BLaER1 treated with 17β-estradiol and CSF1 and Interleukin-3, amounts not matched to agents 10 nM and 100 nM (cell line): ENCODE results near the gene TTC34.
A peak's percentile ranks its signal among the peaks of the same experiment; 100 is the strongest.
"Not testable (repeated sequence)": the region's sequence is repeated elsewhere in the genome, so short reads cannot be mapped to it uniquely, and the experiment has no call there.

Experiments used
- H3K27ac ChIP-seq, 11 experiments: shearing (Covaris generic); formaldehyde crosslinking; 2 replicates each; pipeline ENCODE4 v1.8.1; 2022
- H3K27me3 ChIP-seq, 11 experiments: shearing (Covaris generic); formaldehyde crosslinking; 2 replicates each; pipeline ENCODE4 v1.8.1; 2022
- H3K36me3 ChIP-seq, 11 experiments: shearing (Covaris generic); formaldehyde crosslinking; 2 replicates each; pipeline ENCODE4 v1.8.1; 2022
- H3K4me1 ChIP-seq, 10 experiments: shearing (Covaris generic); formaldehyde crosslinking; 2 replicates each; pipeline ENCODE4 v1.8.1; 2022
- H3K4me2 ChIP-seq, 11 experiments: shearing (Covaris generic); formaldehyde crosslinking; 2 replicates each; pipeline ENCODE4 v1.8.1; 2022
- H3K4me3 ChIP-seq, 10 experiments: shearing (Covaris generic); formaldehyde crosslinking; 2 replicates each; pipeline ENCODE4 v1.8.1; 2022
- H3K9ac ChIP-seq, 11 experiments: shearing (Covaris generic); formaldehyde crosslinking; 2 replicates each; pipeline ENCODE4 v1.8.1; 2022
- H3K9me3 ChIP-seq, 11 experiments: shearing (Covaris generic); formaldehyde crosslinking; replicated peaks in 1 of 11; 2 replicates each; pipeline ENCODE4 v1.8.1; 2022
- H4K20me1 ChIP-seq, 11 experiments: shearing (Covaris generic); formaldehyde crosslinking; 2 replicates each; pipeline ENCODE4 v1.8.1; 2022
- Cebpa-rat ChIP-seq, 11 experiments: shearing (Covaris generic); IDR thresholded peaks; 2 replicates each; pipeline ENCODE4 v1.8.1; 2022

TTC34 gene

DNA sequence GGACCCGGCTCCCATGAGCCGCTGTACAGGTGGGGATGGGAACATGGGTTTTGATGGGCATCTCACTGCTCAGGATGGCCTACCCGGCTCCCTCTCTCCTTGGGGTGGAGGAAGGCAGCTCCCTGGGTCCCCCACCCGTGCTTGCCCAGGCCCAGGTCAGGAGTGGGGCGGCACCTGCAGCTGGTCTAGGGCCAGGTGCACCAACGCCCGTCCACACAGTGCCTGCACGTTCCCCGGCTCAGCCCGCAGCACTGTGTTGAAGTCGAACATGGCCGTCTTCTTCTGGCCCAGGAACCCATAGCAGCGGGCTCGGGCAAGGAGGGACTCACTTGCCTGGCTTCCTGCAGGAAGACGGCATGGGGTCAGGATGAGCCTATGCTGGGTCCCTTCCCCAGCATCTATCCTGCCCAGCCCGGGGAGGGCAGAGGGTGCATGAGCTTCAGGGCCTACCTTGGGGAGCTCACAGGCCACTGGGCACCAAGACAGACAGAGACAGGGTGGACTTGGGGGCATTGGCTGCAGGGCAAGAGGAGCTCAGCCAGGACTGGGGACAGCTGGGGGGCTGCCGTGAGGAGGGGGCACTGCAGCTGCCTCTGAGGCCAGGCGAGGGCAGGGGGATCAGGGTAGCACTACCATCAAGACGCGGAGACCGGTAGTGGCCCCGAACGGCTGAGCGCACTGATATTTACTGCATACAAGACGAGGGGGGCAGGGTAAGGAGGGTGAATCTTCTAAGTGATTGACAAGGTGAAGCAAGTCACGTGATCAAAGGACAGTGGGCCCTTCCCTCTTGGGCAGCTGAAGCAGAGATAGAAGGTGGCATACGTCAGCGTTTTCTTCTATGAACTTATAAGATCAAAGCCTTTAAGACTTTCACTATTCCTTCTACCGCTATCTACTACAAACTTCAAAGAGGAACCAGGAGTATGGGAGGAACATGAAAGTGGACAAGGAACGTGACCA is 17.8 kb downstream of the TTC34 start:
- Histone ChIP-seq H3K27ac (no peak overlapping the region), H3K4me1 (peaks cover 3 to 29% (median 20%) of the 10 kb centered on the region in 10 experiments; a peak in 18 of 20 replicates), H3K9ac (no peak overlapping the region), H3K4me3 (no peak overlapping the region), H3K9me3 (peaks cover 35 to 44% (median 39%) of the 10 kb centered on the region in 11 experiments), H4K20me1 (peaks cover 0 to 5% (median 0%) of the 10 kb centered on the region in 11 experiments; a peak in 1 of 22 replicates), H3K36me3 (no peaks in the 10 kb centered on the region), H3K4me2 (no peak overlapping the region), H3K27me3 (peaks cover 0 to 5% (median 0%) of the 10 kb centered on the region in 11 experiments; a peak in 2 of 22 replicates)
- no peak for TF ChIP-seq Cebpa-rat (IDR thresholded peaks at IDR 0.05)

DNA sequence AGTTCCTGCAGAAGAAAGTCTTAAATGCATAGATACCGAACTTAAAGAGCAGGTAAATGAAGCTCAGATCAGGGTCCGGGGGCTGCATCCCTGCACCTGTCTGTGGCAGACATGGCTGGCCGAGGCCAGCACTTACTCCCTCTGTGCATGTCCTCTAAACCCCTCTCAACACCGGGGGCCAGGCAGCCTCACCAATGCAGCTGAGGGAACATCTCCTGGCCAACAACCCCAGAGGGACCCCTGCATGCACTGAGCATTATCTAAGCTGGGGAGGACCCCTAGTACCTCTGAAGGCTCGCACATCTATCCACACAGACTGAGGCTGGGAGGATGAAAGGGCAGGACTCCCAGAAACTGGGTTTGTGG is 18.4 kb downstream of the TTC34 start:
- Histone ChIP-seq H3K4me1 (peaks cover 0 to 29% (median 20%) of the 10 kb centered on the region in 10 experiments; a peak in 15 of 20 replicates), H3K4me2 (no peak overlapping the region), H3K27ac (no peak overlapping the region), H3K27me3 (peaks cover 0 to 11% (median 5%) of the 10 kb centered on the region in 11 experiments; a peak in 8 of 22 replicates), H3K9ac (no peak overlapping the region), H3K4me3 (no peak overlapping the region), H3K36me3 (no peaks in the 10 kb centered on the region), H4K20me1 (peaks cover 0 to 5% (median 0%) of the 10 kb centered on the region in 11 experiments; a peak in 1 of 22 replicates), H3K9me3 (peaks cover 35 to 44% (median 39%) of the 10 kb centered on the region in 11 experiments)
- no peak for TF ChIP-seq Cebpa-rat (IDR thresholded peaks at IDR 0.05)

DNA sequence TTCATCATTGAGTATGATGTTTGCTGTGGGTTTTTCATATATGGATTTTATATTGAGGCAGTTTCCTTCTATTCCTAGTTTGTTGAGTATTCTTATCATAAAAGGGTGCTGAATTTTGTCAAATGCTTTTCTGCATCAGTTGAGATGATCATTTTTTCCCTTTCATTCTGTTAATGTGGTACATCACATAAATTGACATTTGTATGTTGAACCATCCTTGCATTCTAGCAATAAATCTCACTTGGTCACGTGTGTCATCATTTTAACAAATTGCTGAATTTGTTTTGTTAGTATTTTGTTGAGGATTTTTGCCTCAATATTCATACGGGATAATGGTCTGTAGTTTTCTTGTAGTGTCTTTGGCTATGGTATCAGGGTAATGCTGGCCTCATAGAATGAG is 19.9 kb downstream of the TTC34 start:
- Histone ChIP-seq H3K36me3 (no peaks in the 10 kb centered on the region), H3K4me3 (no peak overlapping the region), H3K27ac (no peak overlapping the region), H3K9me3 (peaks cover 35 to 44% (median 39%) of the 10 kb centered on the region in 11 experiments), H3K4me2 (no peak overlapping the region), H4K20me1 (peaks cover 0 to 10% (median 0%) of the 10 kb centered on the region in 11 experiments; a peak in 1 of 22 replicates), H3K27me3 (peaks cover 0 to 17% (median 5%) of the 10 kb centered on the region in 11 experiments; a peak in 8 of 22 replicates), H3K4me1 (peaks cover 0 to 23% (median 18%) of the 10 kb centered on the region in 10 experiments; a peak in 13 of 20 replicates), H3K9ac (no peak overlapping the region)
- TF ChIP-seq Cebpa-rat (IDR thresholded peaks at IDR 0.05), result no peak

DNA sequence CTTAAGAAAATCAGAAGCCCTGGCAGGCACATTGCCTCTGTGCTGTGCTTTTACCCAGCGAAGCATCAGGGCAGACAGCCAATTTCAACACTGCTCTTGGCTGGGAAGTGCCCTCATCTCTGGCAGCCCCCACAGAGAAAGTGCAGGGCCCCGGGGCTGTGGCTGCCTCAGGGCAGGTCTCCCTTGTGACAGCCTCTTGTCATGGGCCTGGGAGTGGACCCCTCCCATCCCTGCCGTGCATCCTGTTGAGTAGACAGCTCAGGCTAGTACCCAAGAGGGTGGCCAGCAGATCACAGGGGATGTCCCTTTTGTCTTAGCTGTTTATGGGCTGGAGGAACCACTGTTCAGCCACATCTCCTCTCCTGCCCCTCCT is 23.3 kb downstream of the TTC34 start:
- Histone ChIP-seq H3K36me3 (no peaks in the 10 kb centered on the region), H3K9me3 (peaks cover 33 to 41% (median 37%) of the 10 kb centered on the region in 11 experiments), H4K20me1 (peaks cover 0 to 4% (median 0%) of the 10 kb centered on the region in 11 experiments; a peak in 1 of 22 replicates), H3K4me2 (peak overlapping the region in 8 of 11 experiments; percentile 28 to 72 (median 52); a peak in 14 of 22 replicates), H3K27me3 (peaks cover 0 to 23% (median 7%) of the 10 kb centered on the region in 11 experiments; a peak in 8 of 22 replicates), H3K27ac (no peak overlapping the region), H3K9ac (no peak overlapping the region; a peak in 1 of 22 replicates), H3K4me3 (no peak overlapping the region), H3K4me1 (peaks cover 0 to 23% (median 18%) of the 10 kb centered on the region in 10 experiments; a peak in 13 of 20 replicates)
- TF ChIP-seq Cebpa-rat (IDR thresholded peaks at IDR 0.05), result no peak

DNA sequence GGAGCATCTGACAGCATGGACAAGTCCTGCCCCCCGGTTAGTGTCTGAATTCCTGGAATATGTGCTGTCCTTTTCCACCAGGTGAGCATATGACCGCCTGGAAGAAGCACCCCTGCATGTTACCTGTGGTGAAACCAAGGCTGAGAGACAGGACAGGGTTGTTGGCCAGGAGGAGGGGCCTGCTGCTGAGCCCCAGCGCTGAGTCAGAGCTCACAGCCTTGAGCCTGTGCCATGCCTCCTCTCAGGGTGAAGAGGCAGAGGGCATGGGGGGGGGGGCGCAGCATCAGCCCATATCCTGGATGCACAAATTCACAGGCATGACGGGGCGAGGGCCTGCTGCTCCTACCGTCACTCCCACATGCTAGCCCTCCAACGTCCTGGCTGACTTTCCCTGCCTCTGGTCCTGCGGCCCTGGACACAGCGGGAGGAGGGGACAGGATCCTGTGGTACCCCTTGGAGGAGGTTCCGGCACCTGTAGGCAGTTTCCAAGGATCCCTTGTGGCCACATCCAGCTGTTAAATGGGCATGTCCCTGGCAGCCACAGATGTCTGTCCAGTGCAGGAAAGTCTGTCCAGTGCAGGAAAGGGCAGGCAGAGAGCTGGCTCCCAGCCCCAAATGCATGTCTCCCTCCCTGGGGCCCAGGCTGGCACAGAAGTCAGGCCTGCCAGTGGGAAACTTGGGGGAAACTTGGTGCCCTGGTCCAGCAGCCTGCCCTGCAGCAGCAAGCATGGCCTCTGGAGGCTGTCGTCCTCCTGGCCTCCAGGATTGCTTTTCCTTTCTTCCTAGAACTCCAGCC is 23.9 kb downstream of the TTC34 start:
- H3K9ac ChIP-seq, result no peak overlapping the region; a peak in 1 of 22 replicates
- H3K9me3 ChIP-seq, result peaks cover 28 to 35% (median 32%) of the 10 kb centered on the region in 11 experiments
- H3K27me3 ChIP-seq, result peaks cover 0 to 23% (median 7%) of the 10 kb centered on the region in 11 experiments; a peak in 8 of 22 replicates
- H4K20me1 ChIP-seq, result peaks cover 0 to 4% (median 0%) of the 10 kb centered on the region in 11 experiments; a peak in 1 of 22 replicates
- no peak overlapping the region for H3K27ac ChIP-seq
- H3K4me3 ChIP-seq, result no peak overlapping the region
- no peaks in the 10 kb centered on the region for H3K36me3 ChIP-seq
- H3K4me2 ChIP-seq, result peak overlapping the region in 7 of 11 experiments; percentile 34 to 72 (median 52); a peak in 13 of 22 replicates
- no peak for TF ChIP-seq Cebpa-rat (IDR thresholded peaks at IDR 0.05)
- peaks cover 0 to 23% (median 18%) of the 10 kb centered on the region in 10 experiments; a peak in 13 of 20 replicates for H3K4me1 ChIP-seq

DNA sequence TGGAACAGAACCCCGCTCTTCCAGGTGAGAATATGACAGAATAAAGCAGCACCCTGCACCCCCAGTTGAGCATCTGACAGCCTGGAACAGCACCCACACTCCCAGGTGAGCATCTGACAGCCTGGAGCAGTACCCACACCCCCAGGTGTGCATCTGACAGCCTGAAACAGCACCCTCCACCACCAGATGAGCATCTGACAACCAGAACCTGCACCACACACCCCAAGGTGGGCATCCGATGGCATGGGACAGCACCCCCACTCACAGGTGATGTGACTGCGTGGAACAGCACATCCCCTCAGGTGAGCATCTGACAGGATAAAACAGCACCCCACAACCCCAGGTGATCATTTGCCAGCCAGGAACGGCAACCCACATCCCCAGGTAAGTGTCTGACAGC is 26.2 kb downstream of the TTC34 start:
- Histone ChIP-seq H3K27me3 (peaks cover 0 to 23% (median 7%) of the 10 kb centered on the region in 11 experiments; a peak in 8 of 22 replicates), H3K9me3 (peaks cover 5 to 12% (median 9%) of the 10 kb centered on the region in 11 experiments), H3K4me1 (peaks cover 0 to 23% (median 18%) of the 10 kb centered on the region in 10 experiments; a peak in 13 of 20 replicates)
- H3K4me2 ChIP-seq, H3K36me3 ChIP-seq, H3K4me3 ChIP-seq, H4K20me1 ChIP-seq, H3K27ac ChIP-seq, H3K9ac ChIP-seq: not testable (repeated sequence)

DNA sequence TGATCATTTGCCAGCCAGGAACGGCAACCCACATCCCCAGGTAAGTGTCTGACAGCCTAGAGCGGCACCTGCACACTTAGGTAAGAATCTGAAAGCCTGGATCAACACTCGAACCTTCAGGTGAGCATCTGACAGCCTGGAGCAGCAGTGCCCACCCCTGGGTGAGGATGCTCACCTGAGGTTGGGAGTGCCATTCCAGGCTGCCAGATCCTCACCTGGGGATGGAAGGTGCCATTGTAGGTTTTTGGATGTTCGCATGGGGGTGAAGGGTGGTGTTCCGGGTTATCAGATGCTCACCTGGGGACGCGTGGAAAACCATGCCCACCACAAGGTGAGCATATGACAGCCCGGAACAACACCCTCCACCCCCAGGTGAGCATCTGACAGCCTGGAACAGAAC is 33.4 kb downstream of the TTC34 start:
- not testable (repeated sequence) for H3K27me3 ChIP-seq, H3K36me3 ChIP-seq, H3K9ac ChIP-seq, H3K4me1 ChIP-seq, H3K27ac ChIP-seq, H3K4me3 ChIP-seq, H4K20me1 ChIP-seq, H3K9me3 ChIP-seq, H3K4me2 ChIP-seq

DNA sequence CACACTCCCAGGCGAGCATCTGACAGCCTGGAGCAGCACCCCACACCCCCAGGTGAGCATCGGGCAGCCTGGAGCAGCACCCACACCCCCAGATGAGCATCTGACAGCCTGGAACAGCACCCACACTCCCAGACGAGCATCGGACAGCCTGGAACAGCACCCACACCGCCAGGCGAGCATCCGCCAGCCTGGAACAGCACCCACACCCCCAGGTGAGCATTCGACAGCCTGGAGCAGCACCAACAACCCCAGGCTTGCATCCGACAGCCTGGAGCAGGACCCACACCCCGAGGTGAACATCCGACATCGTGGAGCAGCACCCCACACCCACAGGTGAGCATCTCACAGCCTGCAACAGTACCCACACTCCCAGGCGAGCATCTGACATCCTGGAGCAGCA is 42.1 kb downstream of the TTC34 start:
- H3K27ac ChIP-seq, result not testable (repeated sequence)
- peaks cover 0 to 27% (median 15%) of the 10 kb centered on the region in 11 experiments; a peak in 19 of 22 replicates for H3K27me3 ChIP-seq

DNA sequence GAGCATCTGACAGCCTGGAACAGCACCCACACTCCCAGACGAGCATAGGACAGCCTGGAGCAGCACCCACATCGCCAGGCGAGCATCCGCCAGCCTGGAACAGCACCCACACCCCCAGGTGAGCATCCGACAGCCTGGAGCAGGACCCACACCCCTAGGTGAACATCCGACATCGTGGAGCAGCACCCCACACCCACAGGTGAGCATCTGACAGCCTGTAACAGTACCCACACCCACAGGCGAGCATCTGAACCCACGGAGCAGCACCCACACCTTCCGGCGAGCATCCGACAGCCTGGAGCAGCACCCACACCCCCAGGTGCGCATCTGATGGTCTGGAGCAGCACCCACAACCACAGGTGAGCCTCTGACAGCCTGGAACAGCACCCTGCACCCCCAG is 44.0 kb downstream of the TTC34 start:
- not testable (repeated sequence) for H4K20me1 ChIP-seq, H3K36me3 ChIP-seq, H3K27ac ChIP-seq, H3K4me1 ChIP-seq, H3K9ac ChIP-seq, H3K4me3 ChIP-seq, H3K9me3 ChIP-seq, H3K4me2 ChIP-seq
- H3K27me3 ChIP-seq, result peaks cover 1 to 34% (median 19%) of the 10 kb centered on the region in 11 experiments; a peak in 21 of 22 replicates

More for the DNA sequence above, 42.1 kb downstream of the TTC34 start:
- H3K36me3 ChIP-seq, H3K9me3 ChIP-seq, H3K4me1 ChIP-seq, H4K20me1 ChIP-seq, H3K9ac ChIP-seq, H3K4me2 ChIP-seq, H3K4me3 ChIP-seq: not testable (repeated sequence)

DNA sequence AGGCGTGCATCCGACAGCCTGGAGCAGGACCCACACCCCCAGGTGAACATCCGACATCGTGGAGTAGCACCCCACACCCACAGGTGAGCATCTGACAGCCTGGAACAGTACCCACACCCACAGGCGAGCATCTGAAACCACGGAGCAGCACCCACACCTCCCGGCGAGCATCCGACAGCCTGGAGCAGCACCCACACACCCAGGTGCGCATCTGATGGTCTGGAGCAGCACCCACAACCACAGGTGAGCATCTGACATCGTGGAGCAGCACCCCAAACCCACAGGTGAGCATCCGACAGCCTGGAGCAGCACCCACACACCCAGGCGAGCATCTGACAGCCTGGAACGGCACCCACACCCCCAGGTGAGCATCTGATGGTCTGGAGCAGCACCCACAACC is 46.1 kb downstream of the TTC34 start:
- H3K27ac ChIP-seq, H3K4me1 ChIP-seq, H3K4me2 ChIP-seq, H3K4me3 ChIP-seq, H3K36me3 ChIP-seq, H4K20me1 ChIP-seq, H3K9ac ChIP-seq, H3K9me3 ChIP-seq: not testable (repeated sequence)
- H3K27me3 ChIP-seq, result peaks cover 20 to 52% (median 40%) of the 10 kb centered on the region in 11 experiments; a peak in 21 of 22 replicates

DNA sequence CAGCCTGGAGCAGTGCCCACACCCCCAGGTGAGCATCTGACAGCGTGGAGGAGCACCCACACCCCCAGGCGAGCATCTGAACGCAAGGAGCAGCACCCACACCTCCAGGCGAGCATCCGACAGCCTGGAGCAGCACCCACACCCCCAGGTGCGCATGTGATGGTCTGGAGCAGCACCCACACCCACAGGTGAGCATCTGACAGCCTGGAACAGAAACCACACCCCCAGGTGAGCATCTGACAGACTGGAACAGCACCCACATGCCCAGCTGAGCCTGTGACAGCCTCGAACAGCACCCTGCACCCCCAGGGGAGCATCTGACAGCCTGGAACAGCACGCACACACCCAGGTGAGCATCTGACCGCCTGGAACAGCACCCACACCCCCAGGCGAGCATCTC is 46.9 kb downstream of the TTC34 start:
- not testable (repeated sequence) for H3K4me2 ChIP-seq, H3K9ac ChIP-seq

DNA sequence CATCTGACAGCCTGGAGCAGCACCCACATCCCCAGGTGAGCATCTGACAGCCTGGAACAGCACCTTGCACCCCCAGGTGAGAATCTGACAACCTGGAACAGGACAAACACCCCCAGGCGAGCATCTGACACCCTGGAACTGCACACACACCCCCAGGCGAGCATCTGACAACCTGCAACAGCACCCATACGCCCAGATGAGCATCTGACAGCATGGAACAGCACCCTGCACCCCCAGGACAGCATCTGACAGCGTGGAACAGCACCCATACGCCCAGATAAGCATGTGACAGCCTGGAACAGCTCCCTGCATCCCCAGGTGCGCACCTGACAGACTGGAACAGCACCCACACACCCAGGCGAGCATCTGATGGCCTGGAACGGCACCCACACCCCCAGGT is 49.0 kb downstream of the TTC34 start:
- H3K4me3 ChIP-seq, H3K36me3 ChIP-seq, H3K9me3 ChIP-seq, H3K9ac ChIP-seq, H3K4me2 ChIP-seq, H3K27ac ChIP-seq, H3K4me1 ChIP-seq, H4K20me1 ChIP-seq: not testable (repeated sequence)
- H3K27me3 ChIP-seq, result peaks cover 27 to 62% (median 41%) of the 10 kb centered on the region in 11 experiments; a peak in 21 of 22 replicates

More for the DNA sequence above, 46.9 kb downstream of the TTC34 start:
- not testable (repeated sequence) for H3K4me3 ChIP-seq, H4K20me1 ChIP-seq, H3K27ac ChIP-seq, H3K36me3 ChIP-seq, H3K4me1 ChIP-seq, H3K9me3 ChIP-seq
- H3K27me3 ChIP-seq, result peaks cover 24 to 60% (median 47%) of the 10 kb centered on the region in 11 experiments; a peak in 21 of 22 replicates
